ENCODE data around the gene KSR1. TPM values are rescaled to one million over a fixed set of nuclear protein-coding genes. Genes with fewer than 3 reads are reported as not detected.
"Not testable (repeated sequence)": the region's sequence is repeated elsewhere in the genome, so short reads cannot be mapped to it uniquely, and the experiment has no call there.

Gene KSR1
- total and polyA plus RNA-seq, 2 donors (not counting 1 experiment from before 2014, with no cell fraction given) = 5.3 to 10.1 TPM

DNA sequence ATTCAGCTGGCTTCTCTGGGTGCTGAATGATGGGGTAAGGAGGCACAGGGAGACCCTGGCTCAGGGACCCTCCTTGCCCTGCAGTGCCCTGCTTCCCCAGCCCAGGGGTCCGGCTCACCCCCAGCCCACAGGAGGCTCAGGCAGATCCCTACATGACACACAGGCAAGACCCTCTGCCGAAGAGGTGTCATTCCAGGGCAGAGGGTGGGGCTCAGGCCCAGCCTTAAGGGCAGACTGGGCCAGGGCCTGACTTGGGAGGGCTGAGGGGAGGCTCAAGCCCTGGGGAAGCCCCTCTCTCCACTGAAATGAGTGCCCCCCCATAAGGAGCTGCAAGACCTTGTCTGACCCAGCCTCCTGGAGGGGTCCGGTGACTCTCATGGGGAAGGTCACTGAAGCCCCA lies 30.3 kb upstream of the KSR1 start:
- no peaks in the 10 kb centered on the region for H3K36me3 ChIP-seq (ENCODE audit: control insufficient read depth, insufficient read depth, low read length)
- H3K4me2 ChIP-seq (ENCODE audit: extremely low read depth, insufficient read depth, low read length) = no peak overlapping the region
- no peak overlapping the region for H2AFZ ChIP-seq (ENCODE audit: low read length)
- peaks cover 3% of the 10 kb centered on the region for H3K27me3 ChIP-seq (ENCODE audit: control insufficient read depth, insufficient read depth, low read length)
- H3K9me3 ChIP-seq (ENCODE audit: control insufficient read depth, insufficient read depth, low read depth, low read length) = no peaks in the 10 kb centered on the region
- H3K4me3 ChIP-seq (replicated peaks in 1 of 4; ENCODE audit: control extremely low read depth in 1 of 4, insufficient read depth in 1 of 4, low read depth in 3 of 4, low read length in 4 of 4) = no peak overlapping the region
- DNase-seq (ENCODE audit: low read depth in 2 of 2) = no peak
- no peaks in the 10 kb centered on the region for H3K79me2 ChIP-seq (ENCODE audit: control insufficient read depth, insufficient read depth, low read length)
- no peaks in the 10 kb centered on the region for H3K4me1 ChIP-seq (ENCODE audit: control insufficient read depth, extremely low read depth, insufficient read depth, low read length)
- no peak overlapping the region for H3K27ac ChIP-seq (ENCODE audit: insufficient read depth, low read length)
- no peaks in the 10 kb centered on the region for H4K20me1 ChIP-seq (ENCODE audit: control insufficient read depth, extremely low read depth, insufficient read depth, low read length)
- no peak for TF ChIP-seq EZH2 (IDR thresholded peaks at IDR 0.05; ENCODE audit: low read length, missing control alignments)
- TF ChIP-seq, protein P1, sequence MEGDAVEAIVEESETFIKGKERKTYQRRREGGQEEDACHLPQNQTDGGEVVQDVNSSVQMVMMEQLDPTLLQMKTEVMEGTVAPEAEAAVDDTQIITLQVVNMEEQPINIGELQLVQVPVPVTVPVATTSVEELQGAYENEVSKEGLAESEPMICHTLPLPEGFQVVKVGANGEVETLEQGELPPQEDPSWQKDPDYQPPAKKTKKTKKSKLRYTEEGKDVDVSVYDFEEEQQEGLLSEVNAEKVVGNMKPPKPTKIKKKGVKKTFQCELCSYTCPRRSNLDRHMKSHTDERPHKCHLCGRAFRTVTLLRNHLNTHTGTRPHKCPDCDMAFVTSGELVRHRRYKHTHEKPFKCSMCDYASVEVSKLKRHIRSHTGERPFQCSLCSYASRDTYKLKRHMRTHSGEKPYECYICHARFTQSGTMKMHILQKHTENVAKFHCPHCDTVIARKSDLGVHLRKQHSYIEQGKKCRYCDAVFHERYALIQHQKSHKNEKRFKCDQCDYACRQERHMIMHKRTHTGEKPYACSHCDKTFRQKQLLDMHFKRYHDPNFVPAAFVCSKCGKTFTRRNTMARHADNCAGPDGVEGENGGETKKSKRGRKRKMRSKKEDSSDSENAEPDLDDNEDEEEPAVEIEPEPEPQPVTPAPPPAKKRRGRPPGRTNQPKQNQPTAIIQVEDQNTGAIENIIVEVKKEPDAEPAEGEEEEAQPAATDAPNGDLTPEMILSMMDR (conservative IDR thresholded peaks at IDR 0.05 in 1 of 2, IDR thresholded peaks at IDR 0.05 in 1 of 2; ENCODE audit: low read depth in 1 of 2, low read length in 2 of 2) = no peak
- H3K9ac ChIP-seq (ENCODE audit: insufficient read depth, low read length) = no peak overlapping the region

DNA sequence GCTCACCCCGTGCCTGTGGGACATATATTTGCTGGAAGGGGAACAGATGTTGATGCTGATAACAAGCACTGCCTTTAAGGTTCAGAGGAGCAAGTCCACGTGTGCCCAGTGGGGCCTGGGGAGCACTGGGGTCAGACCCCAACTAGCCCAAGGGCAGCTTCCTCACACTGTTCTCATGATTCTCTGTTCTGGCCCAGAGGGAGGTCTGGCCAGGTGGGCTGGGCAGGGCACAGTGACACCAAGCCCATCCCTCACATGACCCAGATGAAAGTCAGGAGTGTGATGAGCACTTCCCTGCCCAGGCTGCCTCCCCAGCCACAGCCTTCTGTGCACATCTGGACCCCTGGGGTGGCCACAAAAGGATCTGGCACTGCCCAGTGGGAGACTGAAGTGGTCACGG lies 29.8 kb upstream of the KSR1 start:
- H3K4me3 ChIP-seq (replicated peaks in 1 of 4; ENCODE audit: control extremely low read depth in 1 of 4, insufficient read depth in 1 of 4, low read depth in 3 of 4, low read length in 4 of 4); H3K27me3 ChIP-seq (ENCODE audit: control insufficient read depth, insufficient read depth, low read length); H3K36me3 ChIP-seq (ENCODE audit: control insufficient read depth, insufficient read depth, low read length); H3K27ac ChIP-seq (ENCODE audit: insufficient read depth, low read length); H2AFZ ChIP-seq (ENCODE audit: low read length); DNase-seq (ENCODE audit: low read depth in 2 of 2); H4K20me1 ChIP-seq (ENCODE audit: control insufficient read depth, extremely low read depth, insufficient read depth, low read length); H3K9me3 ChIP-seq (ENCODE audit: control insufficient read depth, insufficient read depth, low read depth, low read length); H3K4me2 ChIP-seq (ENCODE audit: extremely low read depth, insufficient read depth, low read length); H3K4me1 ChIP-seq (ENCODE audit: control insufficient read depth, extremely low read depth, insufficient read depth, low read length); H3K9ac ChIP-seq (ENCODE audit: insufficient read depth, low read length); H3K79me2 ChIP-seq (ENCODE audit: control insufficient read depth, insufficient read depth, low read length): not testable (repeated sequence)

DNA sequence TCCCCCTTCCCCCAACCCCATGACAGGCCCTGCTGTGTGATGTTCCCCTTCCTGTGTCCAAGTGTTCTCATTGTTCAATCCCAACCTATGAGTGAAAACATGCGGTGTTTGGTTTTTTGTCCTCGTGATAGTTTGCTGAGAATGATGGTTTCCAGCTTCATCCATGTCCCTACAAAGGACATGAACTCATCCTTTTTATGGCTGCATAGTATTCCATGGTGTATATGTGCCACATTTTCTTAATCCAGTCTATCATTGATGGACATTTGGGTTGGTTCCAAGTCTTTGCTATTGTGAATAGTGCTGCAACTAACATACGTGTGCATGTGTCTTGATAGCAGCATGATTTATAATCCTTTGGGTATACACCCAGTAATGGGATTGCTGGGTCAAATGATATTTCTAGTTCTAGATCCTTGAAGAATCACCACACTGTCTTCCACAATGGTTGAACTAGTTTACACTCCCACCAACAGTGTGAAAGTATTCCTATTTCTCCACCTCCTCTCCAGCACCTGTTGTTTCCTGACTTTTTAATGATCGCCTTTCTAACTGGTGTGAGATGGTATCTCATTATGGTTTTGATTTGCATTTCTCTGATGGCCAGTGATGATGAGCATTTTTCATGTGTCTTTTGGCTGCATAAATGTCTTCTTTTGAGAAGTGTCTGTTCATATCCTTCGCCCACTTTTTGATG lies 28.9 kb upstream of the KSR1 start:
- H3K27ac ChIP-seq (ENCODE audit: insufficient read depth, low read length); H3K27me3 ChIP-seq (ENCODE audit: control insufficient read depth, insufficient read depth, low read length); H3K9ac ChIP-seq (ENCODE audit: insufficient read depth, low read length); H3K36me3 ChIP-seq (ENCODE audit: control insufficient read depth, insufficient read depth, low read length); H3K4me2 ChIP-seq (ENCODE audit: extremely low read depth, insufficient read depth, low read length); DNase-seq (ENCODE audit: low read depth in 2 of 2); H4K20me1 ChIP-seq (ENCODE audit: control insufficient read depth, extremely low read depth, insufficient read depth, low read length); H3K4me3 ChIP-seq (replicated peaks in 1 of 4; ENCODE audit: control extremely low read depth in 1 of 4, insufficient read depth in 1 of 4, low read depth in 3 of 4, low read length in 4 of 4); H2AFZ ChIP-seq (ENCODE audit: low read length); H3K4me1 ChIP-seq (ENCODE audit: control insufficient read depth, extremely low read depth, insufficient read depth, low read length); H3K9me3 ChIP-seq (ENCODE audit: control insufficient read depth, insufficient read depth, low read depth, low read length); H3K79me2 ChIP-seq (ENCODE audit: control insufficient read depth, insufficient read depth, low read length): not testable (repeated sequence)

DNA sequence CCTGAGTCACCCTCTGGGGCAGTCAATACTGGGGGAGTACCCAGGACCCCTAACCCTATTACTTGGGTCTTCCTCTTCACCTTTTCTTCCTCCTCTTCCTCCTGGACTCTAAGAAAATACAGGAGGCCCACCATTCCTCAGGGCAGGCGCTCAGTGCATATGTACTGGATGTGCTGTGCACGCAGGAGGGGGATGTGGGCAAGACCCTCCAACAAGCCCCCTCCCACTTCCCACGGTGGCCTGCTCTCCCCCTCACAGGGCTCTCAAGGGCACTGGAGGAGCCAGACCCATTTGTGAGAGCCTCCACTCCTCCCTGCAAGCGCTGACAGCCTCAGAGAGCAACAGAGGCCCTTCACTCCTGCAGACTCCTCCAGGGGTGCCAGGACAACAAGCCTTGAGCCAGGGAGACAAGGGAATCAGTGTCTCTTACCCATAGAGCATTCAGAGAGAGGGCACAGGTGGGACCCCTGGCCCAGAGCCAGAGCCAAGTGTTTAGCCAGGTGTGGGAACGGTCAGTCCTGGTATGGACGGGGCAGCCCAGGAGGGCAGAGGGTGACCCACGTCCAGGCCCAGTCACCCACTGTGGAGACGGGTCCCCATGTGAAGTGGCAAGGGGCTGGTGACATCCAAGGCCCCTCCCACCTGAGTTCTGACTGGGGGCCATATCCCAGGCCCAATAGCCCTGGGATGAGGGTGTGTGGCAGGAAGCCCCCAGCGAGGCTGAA lies 27.3 kb upstream of the KSR1 start:
- H3K4me2 ChIP-seq (ENCODE audit: extremely low read depth, insufficient read depth, low read length) = no peak overlapping the region
- H3K4me3 ChIP-seq (replicated peaks in 1 of 4; ENCODE audit: control extremely low read depth in 1 of 4, insufficient read depth in 1 of 4, low read depth in 3 of 4, low read length in 4 of 4) = no peak overlapping the region
- H2AFZ ChIP-seq (ENCODE audit: low read length) = no peak overlapping the region
- no peak for TF ChIP-seq EZH2 (IDR thresholded peaks at IDR 0.05; ENCODE audit: low read length, missing control alignments)
- TF ChIP-seq, protein P1 (conservative IDR thresholded peaks at IDR 0.05 in 1 of 2, IDR thresholded peaks at IDR 0.05 in 1 of 2; ENCODE audit: low read depth in 1 of 2, low read length in 2 of 2) = no peak
- H3K9me3 ChIP-seq (ENCODE audit: control insufficient read depth, insufficient read depth, low read depth, low read length) = no peaks in the 10 kb centered on the region
- DNase-seq (ENCODE audit: low read depth in 2 of 2) = no peak
- H3K36me3 ChIP-seq (ENCODE audit: control insufficient read depth, insufficient read depth, low read length) = no peaks in the 10 kb centered on the region
- no peaks in the 10 kb centered on the region for H3K4me1 ChIP-seq (ENCODE audit: control insufficient read depth, extremely low read depth, insufficient read depth, low read length)
- no peaks in the 10 kb centered on the region for H3K27me3 ChIP-seq (ENCODE audit: control insufficient read depth, insufficient read depth, low read length)
- no peaks in the 10 kb centered on the region for H3K79me2 ChIP-seq (ENCODE audit: control insufficient read depth, insufficient read depth, low read length)
- no peak overlapping the region for H3K27ac ChIP-seq (ENCODE audit: insufficient read depth, low read length)
- no peak overlapping the region for H3K9ac ChIP-seq (ENCODE audit: insufficient read depth, low read length)
- no peaks in the 10 kb centered on the region for H4K20me1 ChIP-seq (ENCODE audit: control insufficient read depth, extremely low read depth, insufficient read depth, low read length)
